B cell (primary cell): Measurements from ENCODE around the gene RNF157. TPM values are rescaled to one million over a fixed set of nuclear protein-coding genes. Genes with fewer than 3 reads are reported as not detected.

Experiments
- ATAC-seq: fragments of 200-7000 bp; cut with Tn5 transposase; one replicate; pipeline ENCODE4 v1.10.0; 2021; ENCODE audit warnings: low read depth, mild to moderate bottlenecking, moderate number of reproducible peaks, moderate library complexity
- CTCF ChIA-PET: fragments of 350-600 bp; sonication (Branson Sonifier 250); formaldehyde crosslinking; loops from one replicate; lab custom pipeline; 2021; ENCODE audit warnings: antibody characterized with exemption, inconsistent platforms; lab: Charles Lee
- POLR2A ChIA-PET: fragments of 350-600 bp; sonication (Branson Sonifier 250); formaldehyde crosslinking; loops from one replicate; lab custom pipeline; 2021; ENCODE audit warnings: antibody characterized with exemption; lab: Charles Lee
- DNase-seq: peaks from one replicate; pipeline ENCODE4 v3.0.0; 2013
- H2AFZ ChIP-seq: 2 replicates; pipeline ENCODE4 v1.6.1; 2012; ENCODE audit warnings: mild to moderate bottlenecking, low read depth, low read length; ENCODE audit not compliant: insufficient read depth, poor library complexity, severe bottlenecking
- H3K27ac ChIP-seq, 2 donors: 1 replicate in 1 of 2; 2 replicates in 1 of 2; pipeline ENCODE4 v1.5.1; 2012 to 2013; ENCODE audit warnings: low read length in 2 of 2, mild to moderate bottlenecking in 2 of 2, moderate library complexity in 1 of 2
- H3K27me3 ChIP-seq, 4 experiments: fragments of 200-600 bp in 1 of 4; sonication (generic) in 1 of 4; replicated peaks in 1 of 4; 1 replicate in 2 of 4; 2 replicates in 2 of 4; pipeline versions ENCODE4 v1.6.1 to v1.7.0; 2013 to 2016; ENCODE audit warnings: low read length in 3 of 4, mild to moderate bottlenecking in 2 of 4, mixed read lengths in 1 of 4, moderate library complexity in 1 of 4; ENCODE audit not compliant: insufficient read depth in 4 of 4, control insufficient read depth in 3 of 4; ENCODE audit errors: control extremely low read depth in 1 of 4
- H3K36me3 ChIP-seq, 2 experiments: replicated peaks in 1 of 2; 1 replicate in 1 of 2; 2 replicates in 1 of 2; pipeline versions ENCODE4 v1.6.1 to v1.7.1; 2013; ENCODE audit warnings: low read length in 1 of 2; ENCODE audit not compliant: insufficient read depth in 2 of 2, control insufficient read depth in 1 of 2; ENCODE audit errors: control extremely low read depth in 1 of 2, extremely low read depth in 1 of 2
- H3K4me1 ChIP-seq, 2 donors: fragments of 200-600 bp in 1 of 2; sonication (generic) in 1 of 2; 1 replicate in 1 of 2; 2 replicates in 1 of 2; pipeline versions ENCODE4 v1.5.1 to v1.6.1; 2013 to 2017; ENCODE audit warnings: low read length in 2 of 2; ENCODE audit not compliant: control insufficient read depth in 2 of 2, insufficient read depth in 2 of 2
- H3K4me2 ChIP-seq: replicated peaks from 2 replicates; pipeline ENCODE3; 2012; ENCODE audit warnings: mild to moderate bottlenecking, low read depth, low read length; ENCODE audit not compliant: poor library complexity, severe bottlenecking
- H3K4me3 ChIP-seq, 5 experiments: fragments of 200-600 bp in 1 of 5; sonication (generic) in 1 of 5; 1 replicate in 3 of 5; 2 replicates in 2 of 5; pipeline versions ENCODE4 v1.5.1 to v1.7.0; 2011 to 2016; ENCODE audit warnings: low read length in 4 of 5, mild to moderate bottlenecking in 4 of 5, low read depth in 2 of 5, control low read depth in 1 of 5, moderate library complexity in 1 of 5; ENCODE audit not compliant: insufficient read depth in 1 of 5; ENCODE audit errors: control extremely low read depth in 1 of 5, extremely low read depth in 1 of 5
- H3K79me2 ChIP-seq: fragments of 200-600 bp; sonication (generic); one replicate; pipeline ENCODE4 v1.6.0; 2016; ENCODE audit warnings: low read length; ENCODE audit not compliant: control insufficient read depth, insufficient read depth
- H3K9ac ChIP-seq: fragments of 200-600 bp; sonication (generic); 2 replicates; pipeline ENCODE4 v1.6.1; 2017; ENCODE audit warnings: mild to moderate bottlenecking, low read length, moderate library complexity
- H3K9me3 ChIP-seq, 3 donors: one replicate each; pipeline versions ENCODE4 v1.6.1 to v1.7.1; 2013; ENCODE audit warnings: low read length in 2 of 3; ENCODE audit not compliant: control insufficient read depth in 2 of 3, insufficient read depth in 1 of 3; ENCODE audit errors: control extremely low read depth in 1 of 3
- H4K20me1 ChIP-seq: 2 replicates; pipeline ENCODE4 v1.6.0; 2012; ENCODE audit warnings: mild to moderate bottlenecking, low read length; ENCODE audit not compliant: insufficient read depth, control insufficient read depth, poor library complexity, severe bottlenecking
- H3K27ac Mint-ChIP-seq: one replicate; pipeline ENCODE4 v1.8.0; 2021; ENCODE audit warnings: mixed read lengths
- H3K27me3 Mint-ChIP-seq: one replicate; pipeline ENCODE4 v1.8.0; 2021; ENCODE audit warnings: mixed read lengths
- H3K4me1 Mint-ChIP-seq: one replicate; pipeline ENCODE4 v1.8.0; 2021; ENCODE audit warnings: mixed read lengths
- H3K4me3 Mint-ChIP-seq: one replicate; pipeline ENCODE4 v1.8.0; 2021; ENCODE audit warnings: mixed read lengths
- H3K9me3 Mint-ChIP-seq: one replicate; pipeline ENCODE4 v1.8.0; 2022; ENCODE audit warnings: mixed read lengths; ENCODE audit not compliant: insufficient read depth
- EZH2 ChIP-seq: IDR thresholded peaks from 2 replicates; pipeline ENCODE4 v1.6.1; 2012; ENCODE audit warnings: borderline replicate concordance, low read depth, mild to moderate bottlenecking, moderate library complexity, low read length; ENCODE audit not compliant: insufficient read depth, poor library complexity, severe bottlenecking
- WGBS: methylation state at CpG from one replicate; pipeline ENCODE4 v1.1.5; 2013; ENCODE audit warnings: missing lambda C conversion rate; ENCODE audit not compliant: insufficient coverage; 5-methylcytosine and 5-hydroxymethylcytosine counted together
- intact Hi-C: fragments of 100-400 bp; cut with micrococcal nuclease; formaldehyde crosslinking; loops from one replicate; pipeline ENCODE4 v1.10.0; 2022
- polyA plus RNA-seq: library from polyadenylated mRNA; depleted of rRNA; stranded (reverse); fragments of >200 nt; gene quantifications from 2 replicates; pipeline ENCODE4 v1.2.3, GENCODE V29; 2012
- total RNA-seq, 2 donors: library from RNA; stranded (reverse); fragments of 120-200 nt in 1 of 2; gene quantifications; 1 replicate in 1 of 2; 2 replicates in 1 of 2; pipeline versions ENCODE4 v1.2.3 to v1.2.4, GENCODE V29; 2013 to 2022
- TF ChIP-seq, protein P1 (sequence below): fragments of 200-600 bp; IDR thresholded peaks from one replicate; pipeline ENCODE4 v1.8.0; 2022; ENCODE audit warnings: antibody characterized with exemption, mild to moderate bottlenecking

The RNF157 gene
- total and polyA plus RNA-seq, 2 donors (not counting 1 experiment from before 2014, with no cell fraction given), result 0.54 to 1.2 TPM

DNA sequence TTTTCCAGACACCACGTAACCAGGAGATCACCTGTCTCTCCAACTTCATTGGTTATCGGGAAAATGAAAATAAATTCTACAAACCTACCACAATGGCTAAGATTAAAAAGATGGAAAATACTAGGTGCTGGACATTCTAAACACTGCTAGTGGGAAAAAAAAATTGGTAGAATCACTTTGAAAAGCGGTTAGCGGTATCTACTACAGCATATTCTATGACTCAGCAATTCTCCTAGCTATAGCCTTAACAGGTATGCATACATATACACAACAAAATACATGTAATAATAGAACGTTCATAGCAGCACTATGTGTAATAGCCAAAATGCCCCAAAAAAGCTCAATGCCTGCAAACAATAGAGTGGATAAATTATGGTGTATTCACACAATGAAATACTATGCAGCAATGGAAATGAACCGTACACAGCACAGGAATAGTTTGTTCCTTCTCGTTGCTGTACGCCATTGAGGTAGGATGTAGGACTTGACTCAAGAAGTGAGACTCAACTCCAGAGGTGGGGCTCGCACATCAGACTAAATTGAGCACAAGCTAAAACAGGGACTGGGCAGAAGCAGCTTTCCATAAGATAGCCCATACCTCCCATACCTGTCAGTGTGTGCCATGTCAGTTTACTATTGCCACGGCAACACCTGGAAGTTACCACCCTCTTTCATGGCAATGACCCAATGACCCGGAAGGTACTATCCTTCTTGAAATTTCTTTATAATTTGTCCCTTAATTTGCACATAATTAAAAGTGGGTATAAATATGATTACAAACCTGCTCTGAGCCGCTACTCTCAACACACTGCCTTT lies 44.8 kb downstream of the RNF157 start:
- no peaks in the 10 kb centered on the region for H3K79me2 ChIP-seq
- H3K27me3 ChIP-seq, result no peaks in the 10 kb centered on the region
- H3K4me3 ChIP-seq, result no peak overlapping the region
- no peaks in the 10 kb centered on the region for H3K9me3 ChIP-seq
- TF ChIP-seq EZH2, result no peak
- TF ChIP-seq, protein P1, sequence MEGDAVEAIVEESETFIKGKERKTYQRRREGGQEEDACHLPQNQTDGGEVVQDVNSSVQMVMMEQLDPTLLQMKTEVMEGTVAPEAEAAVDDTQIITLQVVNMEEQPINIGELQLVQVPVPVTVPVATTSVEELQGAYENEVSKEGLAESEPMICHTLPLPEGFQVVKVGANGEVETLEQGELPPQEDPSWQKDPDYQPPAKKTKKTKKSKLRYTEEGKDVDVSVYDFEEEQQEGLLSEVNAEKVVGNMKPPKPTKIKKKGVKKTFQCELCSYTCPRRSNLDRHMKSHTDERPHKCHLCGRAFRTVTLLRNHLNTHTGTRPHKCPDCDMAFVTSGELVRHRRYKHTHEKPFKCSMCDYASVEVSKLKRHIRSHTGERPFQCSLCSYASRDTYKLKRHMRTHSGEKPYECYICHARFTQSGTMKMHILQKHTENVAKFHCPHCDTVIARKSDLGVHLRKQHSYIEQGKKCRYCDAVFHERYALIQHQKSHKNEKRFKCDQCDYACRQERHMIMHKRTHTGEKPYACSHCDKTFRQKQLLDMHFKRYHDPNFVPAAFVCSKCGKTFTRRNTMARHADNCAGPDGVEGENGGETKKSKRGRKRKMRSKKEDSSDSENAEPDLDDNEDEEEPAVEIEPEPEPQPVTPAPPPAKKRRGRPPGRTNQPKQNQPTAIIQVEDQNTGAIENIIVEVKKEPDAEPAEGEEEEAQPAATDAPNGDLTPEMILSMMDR, result no peak
- no peak overlapping the region for H2AFZ ChIP-seq
- Mint-ChIP-seq H3K4me3 (no peak overlapping the region), H3K4me1 (peaks cover 20% of the 10 kb centered on the region), H3K9me3 (no peaks in the 10 kb centered on the region), H3K27ac (no peak overlapping the region), H3K27me3 (no peaks in the 10 kb centered on the region)
- no peaks in the 10 kb centered on the region for H3K36me3 ChIP-seq
- peaks cover 8 to 10% of the 10 kb centered on the region in 2 donors for H3K4me1 ChIP-seq
- H3K9ac ChIP-seq, result no peak overlapping the region
- intact Hi-C loops, result no loop called here
- CTCF ChIA-PET, result interaction anchor here (0.9 to 1.7 kb wide), 3 partner anchors 17 to 255 kb away, joined by 3 to 4 read pairs (median 3); partner anchors contain the start of gene FBF1
- no peak overlapping the region for H3K27ac ChIP-seq
- no peaks in the 10 kb centered on the region for H4K20me1 ChIP-seq
- no peak overlapping the region for H3K4me2 ChIP-seq
- 100% methylated on average over 3 of the region's 12 CpGs for WGBS
- ATAC-seq (no peak), DNase-seq (no peak)
- POLR2A ChIA-PET, result no interaction called here

DNA sequence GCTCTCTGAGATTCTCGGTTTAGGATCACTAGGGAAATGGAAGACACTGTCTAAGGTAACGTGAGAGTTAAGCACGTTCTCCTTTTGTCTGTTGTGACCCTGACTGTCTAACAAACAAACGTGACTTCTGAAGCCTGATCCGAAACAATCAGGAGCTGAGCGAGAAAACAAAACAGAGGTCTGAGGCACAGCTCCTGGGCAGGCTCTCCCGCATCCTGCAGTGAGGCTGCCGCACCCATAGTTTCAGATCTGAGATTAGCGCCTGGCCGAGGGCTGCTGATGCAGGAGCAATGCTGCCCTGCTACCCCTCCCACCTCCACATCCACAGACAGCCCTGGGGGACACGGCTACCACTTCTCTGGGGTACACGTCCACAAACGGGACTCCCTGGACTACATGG lies 46.7 kb downstream of the RNF157 start:
- H3K9me3 Mint-ChIP-seq, result no peaks in the 10 kb centered on the region
- peaks cover 8 to 10% of the 10 kb centered on the region in 2 donors for H3K4me1 ChIP-seq
- H3K27me3 Mint-ChIP-seq, result no peaks in the 10 kb centered on the region
- H3K27ac ChIP-seq, result no peak overlapping the region
- H3K4me1 Mint-ChIP-seq, result peaks cover 16% of the 10 kb centered on the region
- no peaks in the 10 kb centered on the region for H3K27me3 ChIP-seq
- H3K4me2 ChIP-seq, result no peak overlapping the region
- no peak overlapping the region for H3K27ac Mint-ChIP-seq
- no peak overlapping the region for H3K4me3 Mint-ChIP-seq
- intact Hi-C loops, result no loop called here
- H3K4me3 ChIP-seq, result no peak overlapping the region
- TF ChIP-seq, protein P1, result no peak
- no peak for TF ChIP-seq EZH2
- 95% methylated on average over 10 of the region's 13 CpGs for WGBS
- H3K36me3 ChIP-seq, result no peaks in the 10 kb centered on the region
- ATAC-seq, result no peak
- H2AFZ ChIP-seq, result no peak overlapping the region
- H3K79me2 ChIP-seq, result no peaks in the 10 kb centered on the region
- CTCF ChIA-PET, result interaction anchor here (0.7 to 3.7 kb wide), 2 partner anchors 12 to 80 kb away, joined by 3 to 22 read pairs; no protein-coding TSS in a partner anchor
- no peaks in the 10 kb centered on the region for H3K9me3 ChIP-seq
- no peaks in the 10 kb centered on the region for H4K20me1 ChIP-seq
- no peak overlapping the region for H3K9ac ChIP-seq
- POLR2A ChIA-PET, result interaction anchor here (0.5 kb wide), 1 partner anchor 369 kb away, joined by 4 read pairs; no protein-coding TSS in a partner anchor
- no peak for DNase-seq
